HepG2 (cell line): ENCODE data around the gene ARL15. TPM values are rescaled to one million over a fixed set of nuclear protein-coding genes. Genes with fewer than 3 reads are reported as not detected.

Experiments used
- ATAC-seq: fragments of 200-7000 bp; cut with Tn5 transposase; 3 replicates; pipeline ENCODE4 v1.9.1; 2020; ENCODE audit warnings: mild to moderate bottlenecking, moderate library complexity
- BruUV-seq: library from RNA; stranded (reverse); fragments of 400-500 nt; replicated peaks from 2 replicates; lab custom pipeline; 2021; lab: Mats Ljungman, UMichigan
- CTCF ChIA-PET: fragments of 300-600 bp; formaldehyde crosslinking; extraction: SDS; loops from one replicate; lab custom pipeline; 2021; ENCODE audit warnings: low total read pairs, inconsistent platforms, low intra/inter-chr PET ratio; lab: Yijun Ruan, JAX
- POLR2A ChIA-PET: fragments of 350-600 bp; sonication (Branson Sonifier 250); formaldehyde crosslinking; loops from one replicate; lab custom pipeline; 2020; ENCODE audit warnings: antibody characterized with exemption, inconsistent platforms; lab: Yijun Ruan, JAX
- DNase-seq: peaks from one replicate; pipeline ENCODE4 v3.0.0-alpha.2; 2015; ENCODE audit warnings: low spot score
- FAIRE-seq: peaks from 3 replicates; lab custom pipeline; 2011; peaks lifted over from hg19 to GRCh38; lab: Jason Lieb, UNC
- H2AFZ ChIP-seq: one replicate; pipeline ENCODE4 v1.6.1; 2011; ENCODE audit warnings: low read length, inconsistent platforms
- H3K27ac ChIP-seq: fragments of 300-600 bp; 3 replicates; pipeline ENCODE4 v1.8.0; 2011; ENCODE audit warnings: mixed run types, mild to moderate bottlenecking, mixed read lengths, low read length, inconsistent platforms; ENCODE audit not compliant: insufficient read depth; ENCODE audit errors: extremely low read length
- H3K27me3 ChIP-seq, 2 experiments: fragments of 200-600 bp in 1 of 2; 2 replicates in 1 of 2; 3 replicates in 1 of 2; pipeline versions ENCODE4 v1.6.0 to v1.8.0; 2011; ENCODE audit warnings: low read length in 2 of 2, mild to moderate bottlenecking in 2 of 2, moderate library complexity in 2 of 2, inconsistent platforms in 1 of 2; ENCODE audit not compliant: insufficient read depth in 2 of 2, control insufficient read depth in 1 of 2
- H3K36me3 ChIP-seq, 2 experiments: fragments of 200-600 bp in 1 of 2; replicated peaks in 1 of 2; 2 replicates in 1 of 2; 3 replicates in 1 of 2; pipeline versions ENCODE4 v1.5.1 to v1.8.0; 2011; ENCODE audit warnings: low read length in 2 of 2, inconsistent platforms in 1 of 2; ENCODE audit not compliant: insufficient read depth in 2 of 2, control insufficient read depth in 1 of 2
- H3K4me1 ChIP-seq: 2 replicates; pipeline ENCODE4 v1.5.1; 2012; ENCODE audit warnings: low read length, inconsistent platforms; ENCODE audit not compliant: insufficient read depth
- H3K4me2 ChIP-seq: 2 replicates; pipeline ENCODE4 v1.6.0; 2011; ENCODE audit warnings: low read depth, low read length, inconsistent platforms
- H3K4me3 ChIP-seq, 3 experiments: fragments of 200-600 bp in 1 of 3; sonication (generic), shearing (Covaris generic) in 1 of 3; replicated peaks in 1 of 3; 2 replicates each; pipeline ENCODE4 v1.5.1; 2011 to 2016; ENCODE audit warnings: low read length in 3 of 3, inconsistent platforms in 2 of 3, low read depth in 2 of 3, mild to moderate bottlenecking in 2 of 3, control low read depth in 1 of 3, mixed read lengths in 1 of 3; ENCODE audit not compliant: insufficient read depth in 1 of 3
- H3K79me2 ChIP-seq: one replicate; pipeline ENCODE4 v1.6.1; 2011; ENCODE audit warnings: low read length, inconsistent platforms; ENCODE audit not compliant: insufficient read depth
- H3K9ac ChIP-seq: 2 replicates; pipeline ENCODE4 v1.6.0; 2011; ENCODE audit warnings: mild to moderate bottlenecking, low read depth, low read length, inconsistent platforms; ENCODE audit not compliant: insufficient read depth
- H3K9me3 ChIP-seq: 2 replicates; pipeline ENCODE4 v1.5.1; 2012; ENCODE audit warnings: mild to moderate bottlenecking, low read length
- H4K20me1 ChIP-seq: 2 replicates; pipeline ENCODE4 v1.6.0; 2011; ENCODE audit warnings: inconsistent platforms, mild to moderate bottlenecking, low read length, moderate library complexity; ENCODE audit not compliant: insufficient read depth
- KAT8 ChIP-seq: IDR thresholded peaks from 2 replicates; pipeline ENCODE4 v1.6.1; 2016; ENCODE audit warnings: missing genetic modification reagents, missing compliant biosample characterization
- MAFK ChIP-seq, 2 experiments: IDR thresholded peaks in 1 of 2; conservative IDR thresholded peaks in 1 of 2; 2 replicates each; pipeline ENCODE4 v1.6.1; 2011; ENCODE audit warnings: improper control_type of control experiment in 2 of 2, low read length in 2 of 2
- MEIS1 ChIP-seq: sonication (generic); formaldehyde crosslinking; IDR thresholded peaks from 2 replicates; pipeline ENCODE4 v1.9.0; 2021; ENCODE audit warnings: mild to moderate bottlenecking, missing genetic modification reagents, moderate library complexity, borderline replicate concordance
- STAG1 ChIP-seq: sonication (generic); formaldehyde crosslinking; IDR thresholded peaks from 2 replicates; pipeline ENCODE4 v1.4.0; 2020; ENCODE audit warnings: missing genetic modification reagents
- ZFP36 ChIP-seq: fragments of 150-350 bp; IDR thresholded peaks from 2 replicates; pipeline ENCODE4 v1.6.1; 2018; ENCODE audit warnings: borderline replicate concordance, low read length, low read depth; ENCODE audit not compliant: partially characterized antibody
- ZNF501 ChIP-seq: sonication (generic); formaldehyde crosslinking; IDR thresholded peaks from 2 replicates; pipeline ENCODE4 v1.5.1; 2020; ENCODE audit warnings: mild to moderate bottlenecking, moderate library complexity, missing genetic modification reagents
- ZNF580 ChIP-seq: IDR thresholded peaks from 2 replicates; pipeline ENCODE4 v1.6.1; 2016; ENCODE audit warnings: low read depth, borderline replicate concordance
- WGBS: methylation state at CpG from one replicate; pipeline ENCODE4 v1.1.6; 2017; ENCODE audit warnings: low lambda C conversion rate; 5-methylcytosine and 5-hydroxymethylcytosine counted together
- in situ Hi-C: cut with HindIII; loops from 2 replicates; pipeline ENCODE4 v1.10.0; 2017; ENCODE audit warnings: low pct_unique_long_range_greater_than_20kb; ENCODE audit not compliant: extremely low pct_ligation_motif_present
- intact Hi-C: fragments of 100-400 bp; cut with micrococcal nuclease; formaldehyde crosslinking; loops from one replicate; pipeline ENCODE4 v1.10.0; 2022; ENCODE audit not compliant: unreplicated experiment
- polyA plus RNA-seq, 8 experiments: library from polyadenylated mRNA; depleted of rRNA in 3 of 8; stranded (reverse) in 7 of 8; unstranded in 1 of 8; fragments of >200 nt; fragmentation: Illumina TruSeq in 4 of 8; extraction: Trizol in 4 of 8; gene quantifications; 2 replicates each; pipeline versions ENCODE4 v1.2.1 to v1.2.3, GENCODE V29; 2011 to 2016; ENCODE audit warnings: low read depth in 4 of 8, missing spikeins in 1 of 8, mixed read lengths in 1 of 8; ENCODE audit not compliant: insufficient read depth in 1 of 8
- total RNA-seq, 5 experiments: library from RNA; depleted of rRNA; stranded (reverse); fragments of >200 nt; fragmentation: Illumina TruSeq; extraction: Trizol; gene quantifications; 2 replicates each; pipeline ENCODE4 v1.2.3, GENCODE V29; 2016; ENCODE audit warnings: low read depth in 1 of 5

The ARL15 gene
- total and polyA plus RNA-seq, 2 of the 13 experiments (the other 11 are each of a cell fraction or from before 2014, with no cell fraction given) = 2.5 to 7.7 TPM

DNA sequence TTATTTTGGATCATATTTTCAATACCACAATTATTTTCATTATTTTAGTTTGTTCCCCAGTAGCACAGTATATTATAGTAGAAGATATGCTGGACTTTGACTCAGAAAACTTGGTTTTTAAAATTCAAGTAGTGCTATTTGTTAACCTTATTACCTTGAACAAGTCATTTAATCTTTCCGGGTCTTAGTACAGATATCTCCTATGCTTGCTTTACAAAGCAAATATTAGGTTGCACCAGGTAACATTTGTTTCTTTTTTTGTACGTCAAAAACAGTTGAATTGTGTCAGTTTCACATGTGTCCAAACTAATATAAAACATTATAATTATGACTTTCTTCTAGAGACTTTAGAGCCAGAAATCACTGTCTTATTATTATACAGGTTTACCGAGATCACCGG lies 338.1 kb downstream of the ARL15 start:
- Histone ChIP-seq H3K27me3 (no peaks in the 10 kb centered on the region), H3K27ac (no peak overlapping the region), H3K9me3 (no peaks in the 10 kb centered on the region), H2AFZ (no peak overlapping the region)
- CTCF ChIA-PET = no interaction called here
- POLR2A ChIA-PET = no interaction called here
- TF ChIP-seq ZFP36 (no peak), ZNF501 (no peak), ZNF580 (CRISPR knock-in tag) (no peak), KAT8 (no peak), STAG1 (CRISPR knock-in tag) (no peak)
- TF ChIP-seq, all 625 proteins: peak for 0
- DNase-seq = no peak
- H3K4me3 ChIP-seq = no peak overlapping the region
- no peaks in the 10 kb centered on the region for H4K20me1 ChIP-seq
- in situ Hi-C loops = no loop called here
- intact Hi-C loops = no loop called here
- no peak overlapping the region for H3K9ac ChIP-seq
- no TSS peak for BruUV-seq
- H3K4me2 ChIP-seq = no peak overlapping the region
- 59% methylated on average over 4 of the region's 4 CpGs for WGBS
- H3K79me2 ChIP-seq = no peaks in the 10 kb centered on the region
- no peak for ATAC-seq
- FAIRE-seq = no peak
- H3K36me3 ChIP-seq = no peaks in the 10 kb centered on the region
- H3K4me1 ChIP-seq = no peaks in the 10 kb centered on the region; the same call in 1 of the 2 replicates

GRCh38 chr5:53971551-53971950 lies 338.8 kb downstream of the ARL15 start:
- Histone ChIP-seq H3K27ac (no peak overlapping the region), H3K27me3 (no peaks in the 10 kb centered on the region), H3K36me3 (no peaks in the 10 kb centered on the region), H3K4me3 (no peak overlapping the region), H2AFZ (no peak overlapping the region), H3K4me1 (no peaks in the 10 kb centered on the region; the same call in 1 of the 2 replicates), H4K20me1 (no peaks in the 10 kb centered on the region), H3K79me2 (no peaks in the 10 kb centered on the region), H3K9ac (no peak overlapping the region), H3K9me3 (no peaks in the 10 kb centered on the region), H3K4me2 (no peak overlapping the region)
- BruUV-seq = no TSS peak
- FAIRE-seq (no peak), ATAC-seq (no peak), DNase-seq (no peak)
- intact Hi-C loops (no loop called here), in situ Hi-C loops (no loop called here)
- CTCF ChIA-PET = no interaction called here
- POLR2A ChIA-PET = no interaction called here
- TF ChIP-seq MAFK (conservative IDR thresholded peaks at IDR 0.05 in 1 of 2, IDR thresholded peaks at IDR 0.05 in 1 of 2; ENCODE audit: low read length in 2 of 2) = peak in 1 of 2 experiments; percentile 11; a peak in 1 of 4 replicates
- TF ChIP-seq MEIS1 (CRISPR knock-in tag) = no peak
